ENCODE data around the gene RBM7. TPM values are rescaled to one million over a fixed set of nuclear protein-coding genes. Genes with fewer than 3 reads are reported as not detected.

Gene RBM7
- total and polyA plus RNA-seq, 7 experiments from 2014 or later: 19.3 to 71.3 (median 37.0) TPM

GRCh38 chr11:114448749-114449482 is 48.5 kb downstream of the RBM7 start:
- H3K9me3 ChIP-seq (ENCODE audit: control insufficient read depth in 2 of 3, low read length in 3 of 3): no peaks in the 10 kb centered on the region
- POLR2A ChIA-PET: interaction anchor here (0.7 to 1.4 kb wide), 2 partner anchors 10 to 26 kb away, joined by 4 to 5 read pairs; partner anchors contain the start of gene REXO2
- H3K36me3 Mint-ChIP-seq: peaks cover 15 to 59% (median 46%) of the 10 kb centered on the region in 5 donors

GRCh38 chr11:114449845-114450244 is 49.4 kb downstream of the RBM7 start:
- Histone ChIP-seq H3K36me3 (ENCODE audit: control insufficient read depth in 2 of 3, insufficient read depth in 3 of 3, low read length in 3 of 3) (peaks cover 0 to 39% (median 5%) of the 10 kb centered on the region in 3 experiments), H3K4me1 (ENCODE audit: control insufficient read depth in 2 of 2, insufficient read depth in 2 of 2, low read length in 2 of 2) (no peaks in the 10 kb centered on the region), H3K9me3 (ENCODE audit: control insufficient read depth in 2 of 3, low read length in 3 of 3) (no peaks in the 10 kb centered on the region), H3K27ac (ENCODE audit: low read depth, low read length) (no peak overlapping the region), H3K27me3 (ENCODE audit: control insufficient read depth in 2 of 2, insufficient read depth in 2 of 2, low read length in 2 of 2) (no peaks in the 10 kb centered on the region), H3K4me3 (ENCODE audit: low read length) (no peak overlapping the region)
- H3K4me1 Mint-ChIP-seq: peaks cover 4 to 17% (median 6%) of the 10 kb centered on the region in 7 donors
- intact Hi-C loops (cut with micrococcal nuclease): no loop called here
- H3K27me3 Mint-ChIP-seq: no peaks in the 10 kb centered on the region
- ChIA-PET POLR2A (interaction anchor here (0.7 to 1.4 kb wide), 2 partner anchors 11 to 25 kb away, joined by 4 to 5 read pairs; partner anchors contain the start of gene REXO2), CTCF (interaction anchor here (0.7 kb wide), 1 partner anchor 508 kb away, joined by 4 read pairs; no protein-coding TSS in a partner anchor)
- H3K9me3 Mint-ChIP-seq: no peaks in the 10 kb centered on the region
- peaks cover 15 to 50% (median 36%) of the 10 kb centered on the region in 5 donors for H3K36me3 Mint-ChIP-seq
- no peak overlapping the region for H3K27ac Mint-ChIP-seq
- no peak for ATAC-seq
- H3K4me3 Mint-ChIP-seq: no peak overlapping the region
- no peak for DNase-seq

More at GRCh38 chr11:114448749-114449482, 48.5 kb downstream of the RBM7 start:
- H3K4me3 ChIP-seq (ENCODE audit: low read length): no peak overlapping the region
- intact Hi-C loops (cut with micrococcal nuclease): no loop called here
- no peak overlapping the region for H3K27ac Mint-ChIP-seq
- no peak overlapping the region for H3K4me3 Mint-ChIP-seq
- H3K27me3 Mint-ChIP-seq: no peaks in the 10 kb centered on the region
- CTCF ChIA-PET: interaction anchor here (0.7 kb wide), 1 partner anchor 508 kb away, joined by 4 read pairs; no protein-coding TSS in a partner anchor
- no peaks in the 10 kb centered on the region for H3K9me3 Mint-ChIP-seq
- peaks cover 0 to 45% (median 9%) of the 10 kb centered on the region in 3 experiments for H3K36me3 ChIP-seq (ENCODE audit: control insufficient read depth in 2 of 3, insufficient read depth in 3 of 3, low read length in 3 of 3)
- H3K27ac ChIP-seq (ENCODE audit: low read depth, low read length): no peak overlapping the region
- no peaks in the 10 kb centered on the region for H3K4me1 ChIP-seq (ENCODE audit: control insufficient read depth in 2 of 2, insufficient read depth in 2 of 2, low read length in 2 of 2)
- peaks cover 4 to 25% (median 13%) of the 10 kb centered on the region in 7 donors for H3K4me1 Mint-ChIP-seq
- H3K27me3 ChIP-seq (ENCODE audit: control insufficient read depth in 2 of 2, insufficient read depth in 2 of 2, low read length in 2 of 2): no peaks in the 10 kb centered on the region
- no peak for DNase-seq
- no peak for ATAC-seq

- Mint-ChIP-seq H3K27ac (peak overlapping the region in 1 of 9 donors; percentile 25), H3K4me3 (no peak overlapping the region), H3K9me3 (no peaks in the 10 kb centered on the region), H3K27me3 (no peaks in the 10 kb centered on the region), H3K36me3 (peaks cover 5 to 33% (median 20%) of the 10 kb centered on the region in 5 donors), H3K4me1 (peaks cover 0 to 12% (median under 1%) of the 10 kb centered on the region in 7 donors)
- no peak for ATAC-seq
- CTCF ChIA-PET: no interaction called here
- H3K36me3 ChIP-seq (ENCODE audit: control insufficient read depth in 2 of 3, insufficient read depth in 3 of 3, low read length in 3 of 3): peaks cover 0 to 26% (median 5%) of the 10 kb centered on the region in 3 experiments
- H3K4me3 ChIP-seq (ENCODE audit: low read length): no peak overlapping the region
- H3K9me3 ChIP-seq (ENCODE audit: control insufficient read depth in 2 of 3, low read length in 3 of 3): no peaks in the 10 kb centered on the region
- DNase-seq: no peak
- no peaks in the 10 kb centered on the region for H3K27me3 ChIP-seq (ENCODE audit: control insufficient read depth in 2 of 2, insufficient read depth in 2 of 2, low read length in 2 of 2)
- POLR2A ChIA-PET: no interaction called here
- H3K4me1 ChIP-seq (ENCODE audit: control insufficient read depth in 2 of 2, insufficient read depth in 2 of 2, low read length in 2 of 2): no peaks in the 10 kb centered on the region
- intact Hi-C loops (cut with micrococcal nuclease): no loop called here
- H3K27ac ChIP-seq (ENCODE audit: low read depth, low read length): no peak overlapping the region
These were observed 51.9 kb downstream of the RBM7 start for GRCh38 chr11:114452399-114452798.

Other genes with a start within 250 kb of the RBM7 start
- gene NNMT, start 104.3 kb upstream of the RBM7 start, total RNA-seq: not detected
- not detected for gene NNMT, start 104.3 kb upstream of the RBM7 start, polyA plus RNA-seq
- gene C11orf71, start 155 bp upstream of the RBM7 start, total RNA-seq: 10 to 100 TPM in 3 of 5 experiments, 1 to 10 TPM in 2; 6.0 to 19.1 (median 17.1) TPM
- 10 to 100 TPM; 10.8 to 19.4 TPM for gene C11orf71, start 155 bp upstream of the RBM7 start, polyA plus RNA-seq
- gene REXO2, start 38.8 kb downstream of the RBM7 start, total RNA-seq: 100 to 1,000 TPM in 1 of 5 experiments, 10 to 100 TPM in 4; 33.8 to 105 (median 56.0) TPM
- 10 to 100 TPM; 54.2 to 64.0 TPM for gene REXO2, start 38.8 kb downstream of the RBM7 start, polyA plus RNA-seq
- not detected for gene NXPE1, start 159.2 kb downstream of the RBM7 start, total RNA-seq
- gene NXPE1, start 159.2 kb downstream of the RBM7 start, polyA plus RNA-seq: not detected
- gene NXPE4, start 195.1 kb downstream of the RBM7 start, total RNA-seq: not detected
- not detected for gene NXPE4, start 195.1 kb downstream of the RBM7 start, polyA plus RNA-seq